ENCODE measurements around the gene NRIP3. TPM values are rescaled to one million over a fixed set of nuclear protein-coding genes. Genes with fewer than 3 reads are reported as not detected.

Gene NRIP3
- 14.5 and 22.8 TPM in 2 replicates for total RNA-seq

- H3K4me3 ChIP-seq (ENCODE audit: low read depth, low read length), result peak within 1 kb of the TSS; percentile 49
- no peak for TF ChIP-seq CTCF (conservative IDR thresholded peaks at IDR 0.05; ENCODE audit: low read depth, low read length)
- no peak for DNase-seq (ENCODE audit: low read depth)
Observed at GRCh38 chr11:9003573-9004182, at the start of gene NRIP3. TSS of gene NRIP3 (minus strand) at chr11:9004001. CDS start at chr11:9003935, 66 bp downstream.

GRCh38 chr11:9052316-9052715 lies 48.5 kb upstream of the NRIP3 start:
- H3K4me3 ChIP-seq (ENCODE audit: low read depth, low read length), result no peak overlapping the region
- no peak for TF ChIP-seq CTCF (conservative IDR thresholded peaks at IDR 0.05; ENCODE audit: low read depth, low read length)
- no peak for DNase-seq (ENCODE audit: low read depth)

- DNase-seq (ENCODE audit: low read depth), result no peak
- no peak for TF ChIP-seq CTCF (conservative IDR thresholded peaks at IDR 0.05; ENCODE audit: low read depth, low read length)
- no peak overlapping the region for H3K4me3 ChIP-seq (ENCODE audit: low read depth, low read length)
Observed at GRCh38 chr11:9049959-9050358, 46.2 kb upstream of the NRIP3 start.

- H3K4me3 ChIP-seq (ENCODE audit: low read depth, low read length), result no peak overlapping the region
- no peak for TF ChIP-seq CTCF (conservative IDR thresholded peaks at IDR 0.05; ENCODE audit: low read depth, low read length)
- no peak for DNase-seq (ENCODE audit: low read depth)
Observed at GRCh38 chr11:9047964-9048523, 44.2 kb upstream of the NRIP3 start.

- TF ChIP-seq CTCF (conservative IDR thresholded peaks at IDR 0.05; ENCODE audit: low read depth, low read length), result no peak
- no peak for DNase-seq (ENCODE audit: low read depth)
Observed at GRCh38 chr11:9046481-9046880, 42.7 kb upstream of the NRIP3 start.

GRCh38 chr11:9042488-9042887 lies 38.7 kb upstream of the NRIP3 start:
- no peak for DNase-seq (ENCODE audit: low read depth)
- no peak overlapping the region for H3K4me3 ChIP-seq (ENCODE audit: low read depth, low read length)
- TF ChIP-seq CTCF (conservative IDR thresholded peaks at IDR 0.05; ENCODE audit: low read depth, low read length), result no peak

More at GRCh38 chr11:9046481-9046880, 42.7 kb upstream of the NRIP3 start:
- no peak overlapping the region for H3K4me3 ChIP-seq (ENCODE audit: low read depth, low read length)

- H3K4me3 ChIP-seq (ENCODE audit: low read depth, low read length), result no peak overlapping the region
- no peak for TF ChIP-seq CTCF (conservative IDR thresholded peaks at IDR 0.05; ENCODE audit: low read depth, low read length)
- DNase-seq (ENCODE audit: low read depth), result no peak
Observed at GRCh38 chr11:9041747-9042146, 37.9 kb upstream of the NRIP3 start.
